SK-N-SH (cell line): ENCODE measurements around the gene ZNF462. TPM values are rescaled to one million over a fixed set of nuclear protein-coding genes. Genes with fewer than 3 reads are reported as not detected.

Source experiments
- CTCF ChIA-PET: fragments of 300-600, 350-600 bp; formaldehyde crosslinking; extraction: SDS; loops from one replicate; lab custom pipeline; 2021; lab: Yijun Ruan, JAX
- POLR2A ChIA-PET: fragments of 350-600 bp; sonication (Branson Sonifier 250); formaldehyde crosslinking; extraction: SDS; loops from one replicate; lab custom pipeline; 2020; ENCODE audit warnings: antibody characterized with exemption, inconsistent platforms; lab: Yijun Ruan, JAX
- DNase-seq: peaks from one replicate; pipeline ENCODE4 v3.0.0; 2012
- H2AFZ ChIP-seq: fragments of 200-600 bp; sonication (generic); 2 replicates; pipeline ENCODE4 v1.8.1; 2016; ENCODE audit warnings: antibody characterized with exemption, mild to moderate bottlenecking, low read depth
- H3F3A ChIP-seq: fragments of 200-600 bp; sonication (generic); replicated peaks from 2 replicates; pipeline ENCODE3; 2016; ENCODE audit warnings: antibody characterized with exemption, mild to moderate bottlenecking; ENCODE audit not compliant: insufficient read depth
- H3K27ac ChIP-seq, 2 experiments: fragments of 200-500 bp in 1 of 2; fragments of 200-600 bp in 1 of 2; sonication (Bioruptor generic) in 1 of 2; sonication (generic), shearing (Covaris generic) in 1 of 2; 2 replicates each; pipeline versions ENCODE4 v1.5.1 to v1.6.1; 2014 to 2016; ENCODE audit warnings: low read depth in 2 of 2, inconsistent platforms in 1 of 2, low read length in 1 of 2, mild to moderate bottlenecking in 1 of 2, mixed read lengths in 1 of 2
- H3K27me3 ChIP-seq: fragments of 200-600 bp; sonication (generic), shearing (Covaris generic); 2 replicates; pipeline ENCODE4 v1.6.1; 2016; ENCODE audit warnings: mixed run types; ENCODE audit not compliant: insufficient read depth
- H3K36me3 ChIP-seq, 2 experiments: fragments of 200-500 bp in 1 of 2; fragments of 200-600 bp in 1 of 2; sonication (Bioruptor generic) in 1 of 2; sonication (generic) in 1 of 2; replicated peaks in 1 of 2; 2 replicates each; pipeline versions ENCODE3 to v1.5.1; 2014 to 2016; ENCODE audit warnings: low read length in 1 of 2, mild to moderate bottlenecking in 1 of 2; ENCODE audit not compliant: insufficient read depth in 2 of 2, control insufficient read depth in 1 of 2
- H3K4me1 ChIP-seq, 2 experiments: fragments of 200-500 bp in 1 of 2; fragments of 200-600 bp in 1 of 2; sonication (Bioruptor generic) in 1 of 2; sonication (generic), shearing (Covaris generic) in 1 of 2; 2 replicates each; pipeline versions ENCODE4 v1.5.1 to v1.6.1; 2014 to 2016; ENCODE audit warnings: low read depth in 1 of 2, low read length in 1 of 2, mixed run types in 1 of 2; ENCODE audit not compliant: insufficient read depth in 2 of 2, control insufficient read depth in 1 of 2
- H3K4me2 ChIP-seq: fragments of 200-600 bp; sonication (generic), shearing (Covaris generic); 2 replicates; pipeline ENCODE4 v1.6.1; 2017; ENCODE audit warnings: mixed run types
- H3K4me3 ChIP-seq, 2 experiments: fragments of 200-500 bp in 1 of 2; fragments of 200-600 bp in 1 of 2; sonication (Bioruptor generic) in 1 of 2; sonication (generic), shearing (Covaris generic) in 1 of 2; 2 replicates each; pipeline versions ENCODE4 v1.5.1 to v1.8.1; 2014 to 2016; ENCODE audit warnings: low read depth in 2 of 2, inconsistent platforms in 1 of 2, low read length in 1 of 2, mild to moderate bottlenecking in 1 of 2, mixed read lengths in 1 of 2, moderate library complexity in 1 of 2
- H3K79me2 ChIP-seq: fragments of 200-600 bp; sonication (generic); 2 replicates; pipeline ENCODE4 v1.8.1; 2017; ENCODE audit warnings: mild to moderate bottlenecking; ENCODE audit not compliant: insufficient read depth
- H3K9ac ChIP-seq: fragments of 200-600 bp; sonication (generic); 2 replicates; pipeline ENCODE4 v1.6.1; 2017; ENCODE audit warnings: mixed run types
- H3K9me2 ChIP-seq: fragments of 200-600 bp; sonication (generic); 2 replicates; pipeline ENCODE4 v1.6.1; 2017; ENCODE audit warnings: mixed run types
- H3K9me3 ChIP-seq: fragments of 200-600 bp; sonication (generic); 2 replicates; pipeline ENCODE4 v1.6.1; 2017; ENCODE audit warnings: mixed run types, mild to moderate bottlenecking, moderate library complexity
- H4K20me1 ChIP-seq: fragments of 200-600 bp; sonication (generic); 2 replicates; pipeline ENCODE4 v1.6.1; 2017; ENCODE audit warnings: mild to moderate bottlenecking, mixed run types; ENCODE audit not compliant: insufficient read depth
- EP300 ChIP-seq, 2 experiments: IDR thresholded peaks; 2 replicates each; pipeline versions ENCODE4 v1.4.0 to v1.6.1; 2012; ENCODE audit warnings: borderline replicate concordance in 1 of 2, low read depth in 1 of 2, low read length in 1 of 2
- GATA2 ChIP-seq: sonication (generic); formaldehyde crosslinking; IDR thresholded peaks from 2 replicates; pipeline ENCODE4 v1.5.0; 2020; ENCODE audit warnings: mild to moderate bottlenecking, missing genetic modification reagents
- MEF2A ChIP-seq: IDR thresholded peaks from 2 replicates; pipeline ENCODE4 v1.4.0; 2012; ENCODE audit warnings: low read depth, borderline replicate concordance
- PBX3 ChIP-seq: IDR thresholded peaks from 2 replicates; pipeline ENCODE4; 2012
- RAD21 ChIP-seq: IDR thresholded peaks from 2 replicates; pipeline ENCODE4 v1.6.1; 2012; ENCODE audit warnings: mild to moderate bottlenecking, low read length
- ZBTB33 ChIP-seq: IDR thresholded peaks from 2 replicates; pipeline ENCODE4 v1.4.0; 2012; ENCODE audit warnings: low read depth, borderline replicate concordance
- WGBS: methylation state at CpG from one replicate; pipeline ENCODE4 v1.1.6; 2017; ENCODE audit warnings: low lambda C conversion rate; 5-methylcytosine and 5-hydroxymethylcytosine counted together
- polyA plus RNA-seq, 3 experiments: library from polyadenylated mRNA; depleted of rRNA; stranded (reverse); fragments of >200 nt; gene quantifications; 2 replicates each; pipeline ENCODE4 v1.2.3, GENCODE V29; 2012
- TF ChIP-seq, protein P1 (sequence below): fragments of 150-350 bp; IDR thresholded peaks from 2 replicates; pipeline ENCODE4 v1.6.1; 2017; ENCODE audit warnings: antibody characterized with exemption, low read length, low read depth, borderline replicate concordance

Gene ZNF462
- polyA plus RNA-seq, 1 of the 3 experiments (the other 2 are of a cell fraction): 5.2 TPM

- ChIA-PET POLR2A (no interaction called here), CTCF (no interaction called here)
- H4K20me1 ChIP-seq: no peaks in the 10 kb centered on the region
- DNase-seq: no peak
- peaks cover 0 to 3% of the 10 kb centered on the region in 2 experiments; a peak in 1 of 4 replicates for H3K4me1 ChIP-seq
- TF ChIP-seq EP300 (IDR thresholded peaks at IDR 0.05; ENCODE audit: borderline replicate concordance in 1 of 2, low read depth in 1 of 2, low read length in 1 of 2) (no peak), GATA2 (CRISPR knock-in tag) (no peak), MEF2A (no peak), RAD21 (no peak)
- TF ChIP-seq, protein P1, sequence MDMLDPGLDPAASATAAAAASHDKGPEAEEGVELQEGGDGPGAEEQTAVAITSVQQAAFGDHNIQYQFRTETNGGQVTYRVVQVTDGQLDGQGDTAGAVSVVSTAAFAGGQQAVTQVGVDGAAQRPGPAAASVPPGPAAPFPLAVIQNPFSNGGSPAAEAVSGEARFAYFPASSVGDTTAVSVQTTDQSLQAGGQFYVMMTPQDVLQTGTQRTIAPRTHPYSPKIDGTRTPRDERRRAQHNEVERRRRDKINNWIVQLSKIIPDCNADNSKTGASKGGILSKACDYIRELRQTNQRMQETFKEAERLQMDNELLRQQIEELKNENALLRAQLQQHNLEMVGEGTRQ: no peak
- H3K4me2 ChIP-seq: no peak overlapping the region
- no peak overlapping the region for H3K4me3 ChIP-seq
- H3K9me3 ChIP-seq: no peaks in the 10 kb centered on the region
- no peaks in the 10 kb centered on the region for H3K27me3 ChIP-seq
- H2AFZ ChIP-seq: no peak overlapping the region
- H3F3A ChIP-seq: no peaks in the 10 kb centered on the region
- H3K9ac ChIP-seq: no peak overlapping the region
- H3K27ac ChIP-seq: no peak overlapping the region
- no peaks in the 10 kb centered on the region for H3K36me3 ChIP-seq
- H3K79me2 ChIP-seq: no peaks in the 10 kb centered on the region
- no peaks in the 10 kb centered on the region for H3K9me2 ChIP-seq
Observed at GRCh38 chr9:107042606-107043005, 179.6 kb downstream of the ZNF462 start.

DNA sequence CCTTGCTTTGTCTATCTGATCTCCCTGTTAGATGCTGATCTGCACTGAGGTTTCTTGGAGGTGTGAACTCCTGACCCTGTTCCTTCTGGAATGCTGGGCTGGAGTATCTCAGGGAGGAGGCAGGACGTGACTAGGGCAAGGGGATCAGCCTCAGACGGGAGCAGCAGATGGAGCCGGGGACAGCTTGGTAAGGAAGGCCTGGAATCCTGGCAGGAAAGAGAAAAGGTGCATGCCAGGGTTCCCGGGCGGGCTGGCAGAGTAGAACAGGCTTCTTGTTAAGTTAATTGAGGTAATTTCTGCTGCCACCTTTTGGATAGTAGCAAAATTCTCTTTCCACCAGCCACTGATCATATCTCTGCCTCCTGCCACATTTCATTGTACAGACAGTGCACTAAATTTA is 180.9 kb downstream of the ZNF462 start:
- H3F3A ChIP-seq: no peaks in the 10 kb centered on the region
- POLR2A ChIA-PET: no interaction called here

More for the DNA sequence above, 180.9 kb downstream of the ZNF462 start:
- CTCF ChIA-PET: no interaction called here
- H4K20me1 ChIP-seq: no peaks in the 10 kb centered on the region
- no peaks in the 10 kb centered on the region for H3K27me3 ChIP-seq
- H3K9ac ChIP-seq: no peak overlapping the region
- no peak for TF ChIP-seq ZBTB33
- no peak for TF ChIP-seq PBX3
- TF ChIP-seq, all 33 proteins: peak for 0
- no peak overlapping the region for H3K4me2 ChIP-seq
- 49% methylated on average over 5 of the region's 5 CpGs for WGBS
- H3K9me3 ChIP-seq: no peaks in the 10 kb centered on the region
- no peaks in the 10 kb centered on the region for H3K9me2 ChIP-seq
- no peak overlapping the region for H2AFZ ChIP-seq
- no peak for DNase-seq
- H3K4me3 ChIP-seq: no peak overlapping the region
- H3K27ac ChIP-seq: no peak overlapping the region
- no peaks in the 10 kb centered on the region for H3K79me2 ChIP-seq
- peaks cover 0 to 3% of the 10 kb centered on the region in 2 experiments; a peak in 1 of 4 replicates for H3K4me1 ChIP-seq
- H3K36me3 ChIP-seq: no peaks in the 10 kb centered on the region
